Vagina (tissue), 2 donors: ENCODE measurements around the gene AKIRIN1.

Experiments used
- POLR2AphosphoS5 ChIP-seq, 2 donors: sonication (generic); formaldehyde crosslinking; IDR thresholded peaks; one replicate each; pipeline ENCODE4 v1.9.0; 2017; ENCODE audit warnings: antibody characterized with exemption in 2 of 2, mild to moderate bottlenecking in 2 of 2, low read depth in 1 of 2; ENCODE audit not compliant: insufficient read depth in 1 of 2
- TF ChIP-seq, protein P1 (sequence below), 3 experiments: fragments of 450-650 bp in 2 of 3; fragments of 200-600 bp in 1 of 3; sonication (generic) in 1 of 3; IDR thresholded peaks; one replicate each; pipeline ENCODE4 v1.5.1; 2017 to 2019; ENCODE audit warnings: antibody characterized with exemption in 3 of 3, mild to moderate bottlenecking in 2 of 3, moderate library complexity in 2 of 3

DNA sequence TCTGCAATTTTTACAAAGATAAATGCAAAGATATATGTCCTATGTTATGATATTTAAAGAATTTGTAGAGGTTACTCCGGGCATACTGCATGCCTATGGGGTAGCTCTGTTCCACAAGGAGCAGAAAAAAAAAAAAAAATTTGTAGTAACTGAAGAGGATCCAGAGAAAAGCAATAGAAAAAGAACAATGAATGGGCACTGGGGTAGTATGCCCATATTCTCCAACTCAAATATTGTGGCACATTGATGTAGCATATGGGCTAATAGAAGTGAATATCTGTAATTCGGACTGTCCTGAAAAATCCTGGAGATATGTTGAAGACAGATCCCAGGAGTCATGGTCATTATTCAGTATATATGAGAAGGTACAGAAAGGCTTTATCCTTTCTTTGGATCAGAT, 1.1 kb upstream of the AKIRIN1 start:
- TF ChIP-seq, protein P1, sequence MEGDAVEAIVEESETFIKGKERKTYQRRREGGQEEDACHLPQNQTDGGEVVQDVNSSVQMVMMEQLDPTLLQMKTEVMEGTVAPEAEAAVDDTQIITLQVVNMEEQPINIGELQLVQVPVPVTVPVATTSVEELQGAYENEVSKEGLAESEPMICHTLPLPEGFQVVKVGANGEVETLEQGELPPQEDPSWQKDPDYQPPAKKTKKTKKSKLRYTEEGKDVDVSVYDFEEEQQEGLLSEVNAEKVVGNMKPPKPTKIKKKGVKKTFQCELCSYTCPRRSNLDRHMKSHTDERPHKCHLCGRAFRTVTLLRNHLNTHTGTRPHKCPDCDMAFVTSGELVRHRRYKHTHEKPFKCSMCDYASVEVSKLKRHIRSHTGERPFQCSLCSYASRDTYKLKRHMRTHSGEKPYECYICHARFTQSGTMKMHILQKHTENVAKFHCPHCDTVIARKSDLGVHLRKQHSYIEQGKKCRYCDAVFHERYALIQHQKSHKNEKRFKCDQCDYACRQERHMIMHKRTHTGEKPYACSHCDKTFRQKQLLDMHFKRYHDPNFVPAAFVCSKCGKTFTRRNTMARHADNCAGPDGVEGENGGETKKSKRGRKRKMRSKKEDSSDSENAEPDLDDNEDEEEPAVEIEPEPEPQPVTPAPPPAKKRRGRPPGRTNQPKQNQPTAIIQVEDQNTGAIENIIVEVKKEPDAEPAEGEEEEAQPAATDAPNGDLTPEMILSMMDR (IDR thresholded peaks at IDR 0.05) = no peak
- TF ChIP-seq POLR2AphosphoS5 (IDR thresholded peaks at IDR 0.05; ENCODE audit: insufficient read depth in 1 of 2, low read depth in 1 of 2) = no peak
